Testis (tissue), 2 donors: ENCODE data around the gene HOXA3.

ENCODE experiments used
- POLR2A ChIP-seq: fragments of 450-650 bp; IDR thresholded peaks from one replicate; pipeline ENCODE4 v1.6.1; 2017; ENCODE audit warnings: antibody characterized with exemption, mild to moderate bottlenecking, moderate library complexity
- TF ChIP-seq, protein P1 (sequence below), 3 experiments: fragments of 450-650 bp in 2 of 3; fragments of 200-600 bp in 1 of 3; sonication (generic) in 1 of 3; IDR thresholded peaks; one replicate each; pipeline ENCODE4 v1.5.1; 2016 to 2019; ENCODE audit warnings: antibody characterized with exemption in 3 of 3, mild to moderate bottlenecking in 2 of 3, moderate library complexity in 1 of 3

DNA sequence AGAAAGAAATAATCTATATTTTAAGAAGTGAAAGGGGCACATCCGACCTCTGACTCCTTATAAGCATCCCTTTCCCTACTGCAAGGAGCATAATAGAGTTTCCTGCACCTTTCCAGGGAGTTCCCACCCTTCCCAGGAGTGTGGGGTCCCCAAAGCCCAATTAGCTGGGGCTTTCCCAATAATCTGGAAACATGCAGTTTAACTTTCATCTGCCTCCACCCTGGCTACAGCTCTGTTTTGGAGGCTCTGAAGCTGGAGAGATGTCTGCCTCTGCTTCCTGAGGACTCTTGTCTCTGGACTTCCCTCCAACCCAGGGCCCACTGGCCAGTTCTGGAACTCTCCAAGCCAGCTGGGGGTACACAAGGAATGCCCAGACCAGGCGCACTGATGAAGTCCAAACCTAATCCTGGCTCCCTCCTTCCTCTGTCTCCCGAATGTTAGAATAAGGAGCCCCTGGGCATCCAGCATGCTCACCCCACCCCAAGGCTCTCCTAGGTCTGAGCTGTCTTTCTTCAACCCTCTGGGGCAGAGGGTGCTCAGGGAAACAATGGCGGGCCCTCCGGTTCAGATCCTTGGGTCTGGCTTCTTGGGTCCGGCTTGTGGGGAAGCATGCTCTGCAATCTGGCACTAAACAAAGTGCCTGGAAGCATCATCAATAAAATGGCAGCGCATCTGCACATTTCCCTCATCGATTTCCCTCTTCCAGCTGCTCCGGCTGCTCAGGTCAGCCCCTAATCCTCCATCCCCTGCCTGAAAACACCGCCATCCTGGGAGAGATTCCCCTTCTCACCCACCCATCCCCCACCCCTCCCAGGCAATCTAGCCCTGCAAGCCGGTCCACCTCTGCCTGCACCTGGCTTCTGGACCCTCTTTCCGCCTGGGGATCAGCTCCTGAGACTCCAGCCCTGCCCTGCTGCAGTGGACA, 35.2 kb downstream of the HOXA3 start:
- TF ChIP-seq, protein P1, sequence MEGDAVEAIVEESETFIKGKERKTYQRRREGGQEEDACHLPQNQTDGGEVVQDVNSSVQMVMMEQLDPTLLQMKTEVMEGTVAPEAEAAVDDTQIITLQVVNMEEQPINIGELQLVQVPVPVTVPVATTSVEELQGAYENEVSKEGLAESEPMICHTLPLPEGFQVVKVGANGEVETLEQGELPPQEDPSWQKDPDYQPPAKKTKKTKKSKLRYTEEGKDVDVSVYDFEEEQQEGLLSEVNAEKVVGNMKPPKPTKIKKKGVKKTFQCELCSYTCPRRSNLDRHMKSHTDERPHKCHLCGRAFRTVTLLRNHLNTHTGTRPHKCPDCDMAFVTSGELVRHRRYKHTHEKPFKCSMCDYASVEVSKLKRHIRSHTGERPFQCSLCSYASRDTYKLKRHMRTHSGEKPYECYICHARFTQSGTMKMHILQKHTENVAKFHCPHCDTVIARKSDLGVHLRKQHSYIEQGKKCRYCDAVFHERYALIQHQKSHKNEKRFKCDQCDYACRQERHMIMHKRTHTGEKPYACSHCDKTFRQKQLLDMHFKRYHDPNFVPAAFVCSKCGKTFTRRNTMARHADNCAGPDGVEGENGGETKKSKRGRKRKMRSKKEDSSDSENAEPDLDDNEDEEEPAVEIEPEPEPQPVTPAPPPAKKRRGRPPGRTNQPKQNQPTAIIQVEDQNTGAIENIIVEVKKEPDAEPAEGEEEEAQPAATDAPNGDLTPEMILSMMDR (IDR thresholded peaks at IDR 0.05), result no peak
- no peak for TF ChIP-seq POLR2A
